Kidney (tissue), 14 donors: ENCODE measurements around the gene CNNM3. TPM values are rescaled to one million over a fixed set of nuclear protein-coding genes. Genes with fewer than 3 reads are reported as not detected.

Experiments
- DNase-seq, 5 donors: peaks; one replicate each; pipeline ENCODE4 v3.0.0-alpha.2; 2013 to 2020
- FAIRE-seq: peaks from 2 replicates; lab custom pipeline; 2012; peaks lifted over from hg19 to GRCh38; lab: Jason Lieb, UNC
- H3K27ac ChIP-seq, 2 donors: one replicate each; pipeline ENCODE4 v1.7.0; 2013; ENCODE audit warnings: low read depth in 2 of 2, low read length in 2 of 2, inconsistent platforms in 1 of 2
- H3K27me3 ChIP-seq: one replicate; pipeline ENCODE4 v1.7.1; 2013; ENCODE audit warnings: low read length, inconsistent platforms; ENCODE audit not compliant: control insufficient read depth, insufficient read depth
- H3K36me3 ChIP-seq, 3 donors: one replicate each; pipeline versions ENCODE4 v1.7.0 to v1.7.1; 2013; ENCODE audit warnings: low read length in 3 of 3, control low read depth in 1 of 3, inconsistent platforms in 1 of 3; ENCODE audit not compliant: insufficient read depth in 3 of 3, control insufficient read depth in 2 of 3
- H3K4me1 ChIP-seq, 3 donors: one replicate each; pipeline versions ENCODE4 v1.7.0 to v1.7.1; 2013; ENCODE audit warnings: low read length in 3 of 3, inconsistent platforms in 1 of 3, low read depth in 1 of 3; ENCODE audit not compliant: control insufficient read depth in 2 of 3, insufficient read depth in 2 of 3
- H3K4me3 ChIP-seq, 3 donors: one replicate each; pipeline versions ENCODE4 v1.7.0 to v1.8.1; 2013; ENCODE audit warnings: low read length in 3 of 3, control low read depth in 1 of 3, inconsistent platforms in 1 of 3
- H3K9ac ChIP-seq, 3 donors: one replicate each; pipeline versions ENCODE4 v1.7.0 to v1.7.1; 2013; ENCODE audit warnings: low read length in 3 of 3, control low read depth in 1 of 3, inconsistent platforms in 1 of 3
- H3K9me3 ChIP-seq, 3 donors: one replicate each; pipeline versions ENCODE4 v1.7.0 to v1.7.1; 2013; ENCODE audit warnings: low read length in 3 of 3, control low read depth in 1 of 3, inconsistent platforms in 1 of 3; ENCODE audit not compliant: control insufficient read depth in 2 of 3, insufficient read depth in 1 of 3
- CTCF ChIP-seq: IDR thresholded peaks from 3 replicates; pipeline ENCODE4 v1.5.1; 2012; ENCODE audit warnings: mild to moderate bottlenecking, moderate library complexity, borderline replicate concordance; ENCODE audit not compliant: insufficient read depth; ENCODE audit errors: extremely low read depth
- intact Hi-C: fragments of 100-400 bp; cut with DNase I; formaldehyde crosslinking; loops from one replicate; pipeline ENCODE4 v1.11.1; 2022
- polyA plus RNA-seq: library from polyadenylated mRNA; stranded (reverse); fragments of 350-450 nt; fragmentation: Illumina TruSeq; extraction: RNeasy Lipid Tissue Mini Kit (QIAGEN cat#74804); gene quantifications from one replicate; pipeline ENCODE4 v1.2.3, GENCODE V29; 2014; ENCODE audit warnings: low read depth, low replicate concordance; ENCODE audit not compliant: insufficient read depth
- total RNA-seq: library from RNA; stranded (reverse); fragmentation: NEBNext Ultra II Directional; extraction: Animal tissue kit (Norgen Biotek cat#: 25700); gene quantifications from one replicate; pipeline ENCODE4 v1.2.1, GENCODE V29; 2021
- donor health status: control.
- donor health status: control.
- donor health status: control.
- donor health status: control.
- donor health status: control.
- donor health status: DM: yes; HTN: yes; CAD: no.
- donor health status: Normal renal cell carcinoma (clear cell type).

CNNM3 gene
- total and polyA plus RNA-seq, 2 donors from 2014 or later = 6.9 to 26.1 TPM

- Histone ChIP-seq H3K4me3 (no peak overlapping the region), H3K9me3 (no peaks in the 10 kb centered on the region), H3K27me3 (no peaks in the 10 kb centered on the region), H3K4me1 (peaks cover 0 to 32% (median 27%) of the 10 kb centered on the region in 3 donors), H3K9ac (no peak overlapping the region), H3K36me3 (peaks cover 0 to 17% (median 10%) of the 10 kb centered on the region in 3 donors), H3K27ac (no peak overlapping the region)
- no peak for FAIRE-seq
- no peak for TF ChIP-seq CTCF
- peak in 1 of 5 donors; percentile 31 for DNase-seq
- intact Hi-C loops = no loop called here
Observed at GRCh38 chr2:96822786-96823185, 6.7 kb downstream of the CNNM3 start.

- Histone ChIP-seq H3K27ac (no peak overlapping the region), H3K4me1 (peaks cover 0 to 30% (median 26%) of the 10 kb centered on the region in 3 donors), H3K9me3 (no peaks in the 10 kb centered on the region), H3K4me3 (no peak overlapping the region), H3K27me3 (no peaks in the 10 kb centered on the region), H3K9ac (no peak overlapping the region), H3K36me3 (peaks cover 0 to 21% (median 14%) of the 10 kb centered on the region in 3 donors)
- intact Hi-C loops = no loop called here
- DNase-seq = peak in 1 of 5 donors; percentile 34
- no peak for FAIRE-seq
- TF ChIP-seq CTCF = no peak
Observed at GRCh38 chr2:96823198-96823597, 7.1 kb downstream of the CNNM3 start.

- H3K4me3 ChIP-seq = no peak overlapping the region
- no peak for FAIRE-seq
- no peaks in the 10 kb centered on the region for H3K9me3 ChIP-seq
- intact Hi-C loops = no loop called here
- no peak for TF ChIP-seq CTCF
- H3K9ac ChIP-seq = no peak overlapping the region
- peak in 2 of 5 donors; percentile 8 to 57 for DNase-seq
- H3K4me1 ChIP-seq = peaks cover 0 to 21% (median 18%) of the 10 kb centered on the region in 3 donors
- H3K27ac ChIP-seq = no peak overlapping the region
- no peaks in the 10 kb centered on the region for H3K27me3 ChIP-seq
- peaks cover 3 to 29% (median 21%) of the 10 kb centered on the region in 3 donors for H3K36me3 ChIP-seq
Observed at GRCh38 chr2:96824079-96824870, 8.2 kb downstream of the CNNM3 start.
